Duodenal mucosa (tissue), 2 donors: ENCODE measurements around the gene RIN3.

Experiments used
- H3K27ac ChIP-seq: one replicate; pipeline ENCODE4 v1.7.0; 2013; ENCODE audit warnings: low read depth, low read length
- H3K27me3 ChIP-seq, 2 donors: one replicate each; pipeline ENCODE4 v1.7.0; 2013; ENCODE audit warnings: low read length in 2 of 2, control low read depth in 1 of 2; ENCODE audit not compliant: insufficient read depth in 2 of 2, control insufficient read depth in 1 of 2
- H3K36me3 ChIP-seq, 2 donors: one replicate each; pipeline ENCODE4 v1.7.0; 2013; ENCODE audit warnings: low read length in 2 of 2, control low read depth in 1 of 2; ENCODE audit not compliant: insufficient read depth in 2 of 2, control insufficient read depth in 1 of 2
- H3K4me1 ChIP-seq, 2 donors: one replicate each; pipeline ENCODE4 v1.7.0; 2013; ENCODE audit warnings: low read length in 2 of 2, control low read depth in 1 of 2; ENCODE audit not compliant: insufficient read depth in 2 of 2, control insufficient read depth in 1 of 2
- H3K4me3 ChIP-seq, 2 donors: one replicate each; pipeline ENCODE4 v1.7.0; 2013; ENCODE audit warnings: low read length in 2 of 2, low read depth in 1 of 2
- H3K9ac ChIP-seq, 2 donors: one replicate each; pipeline ENCODE4 v1.7.0; 2013; ENCODE audit warnings: low read length in 2 of 2, low read depth in 1 of 2
- H3K9me3 ChIP-seq, 2 donors: one replicate each; pipeline ENCODE4 v1.7.0; 2013; ENCODE audit warnings: low read length in 2 of 2, control low read depth in 1 of 2; ENCODE audit not compliant: control insufficient read depth in 1 of 2

RIN3 gene

DNA sequence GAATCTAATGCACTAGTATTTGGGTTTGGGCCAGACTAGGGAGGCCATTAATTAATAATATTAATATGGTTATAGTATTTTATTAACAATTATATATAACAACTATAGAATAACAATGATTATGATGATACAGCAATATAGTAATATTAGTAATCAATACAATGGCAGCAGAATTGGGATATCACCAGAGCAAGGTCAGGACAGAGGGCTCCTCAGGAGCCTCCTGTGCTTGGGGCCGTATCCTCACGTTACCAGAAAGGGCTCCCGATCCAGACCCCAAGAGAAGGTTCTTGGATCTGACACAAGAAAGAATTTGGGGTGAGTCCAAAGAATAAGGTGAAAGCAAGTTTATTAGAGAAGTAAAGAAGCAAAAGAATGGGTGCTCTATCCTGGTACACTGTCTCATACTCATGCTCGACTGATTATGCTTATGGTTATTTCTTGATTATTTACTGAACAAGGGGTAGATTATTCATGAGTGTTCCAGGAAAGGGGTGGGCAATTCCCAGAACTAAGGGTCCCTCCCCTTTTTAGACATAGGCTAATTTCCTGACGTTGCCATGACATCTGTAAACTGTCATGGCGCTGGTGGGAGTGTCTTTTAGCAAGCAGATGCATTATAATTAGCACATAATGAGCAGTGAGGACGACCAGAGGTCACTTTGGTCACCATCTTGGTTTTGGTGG is 61.6 kb downstream of the RIN3 start:
- Histone ChIP-seq H3K9me3 (no peaks in the 10 kb centered on the region), H3K27ac (no peak overlapping the region), H3K4me3 (no peak overlapping the region), H3K4me1 (peaks cover 12% of the 10 kb centered on the region in 2 donors), H3K36me3 (peaks cover 4 to 26% of the 10 kb centered on the region in 2 donors), H3K27me3 (no peaks in the 10 kb centered on the region), H3K9ac (no peak overlapping the region)

DNA sequence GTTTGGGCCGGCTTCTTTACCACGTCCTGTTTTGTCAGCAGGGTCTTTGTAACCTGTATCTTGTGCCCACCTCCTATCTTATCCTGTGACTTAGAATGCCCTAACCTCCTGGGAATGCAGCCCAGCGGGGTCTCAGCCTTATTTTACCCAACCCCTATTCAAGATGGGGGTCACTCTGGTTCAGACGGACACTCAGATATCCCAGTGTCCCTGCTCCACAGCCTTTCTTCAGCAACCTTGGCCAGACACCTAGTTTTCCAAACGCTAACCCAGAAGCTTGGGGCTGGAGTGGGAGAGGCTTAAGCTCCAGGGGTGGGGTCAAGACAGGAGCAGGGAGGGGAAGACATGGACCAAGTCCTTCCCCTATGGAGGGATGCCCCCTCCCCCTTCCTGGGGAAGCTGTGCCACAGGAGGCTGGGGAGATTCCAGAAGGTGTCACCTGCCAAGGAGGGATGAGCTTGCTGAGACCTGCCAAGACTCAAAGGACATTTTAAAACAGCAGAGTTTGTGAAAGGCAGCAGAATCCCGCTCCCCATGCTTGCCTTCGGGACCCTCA is 62.2 kb downstream of the RIN3 start:
- Histone ChIP-seq H3K9ac (no peak overlapping the region), H3K27ac (no peak overlapping the region), H3K27me3 (no peaks in the 10 kb centered on the region), H3K4me3 (no peak overlapping the region), H3K4me1 (peaks cover 6 to 8% of the 10 kb centered on the region in 2 donors), H3K9me3 (no peaks in the 10 kb centered on the region), H3K36me3 (peaks cover 4 to 32% of the 10 kb centered on the region in 2 donors)

DNA sequence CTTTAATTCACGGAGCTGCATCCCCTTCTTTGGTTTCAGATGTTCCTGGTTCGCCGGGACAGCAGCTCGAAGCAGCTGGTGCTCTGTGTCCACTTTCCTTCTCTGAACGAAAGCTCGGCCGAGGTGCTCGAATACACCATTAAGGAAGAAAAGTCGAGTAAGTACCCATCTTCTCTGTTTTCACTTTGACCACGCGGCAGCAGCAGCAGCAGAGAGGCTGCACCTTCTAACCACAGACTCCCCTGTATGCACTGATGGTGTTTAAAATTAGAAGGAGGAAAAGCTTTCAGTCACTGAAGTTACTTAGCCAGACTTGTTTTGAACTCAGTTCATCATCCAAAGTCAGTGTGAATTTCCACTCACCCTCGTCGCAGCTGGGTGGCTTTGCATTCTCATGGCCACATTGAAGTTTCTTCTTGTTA is 63.8 kb downstream of the RIN3 start:
- Histone ChIP-seq H3K9me3 (no peaks in the 10 kb centered on the region), H3K9ac (no peak overlapping the region), H3K4me1 (peaks cover 0 to under 1% of the 10 kb centered on the region in 2 donors), H3K27me3 (no peaks in the 10 kb centered on the region), H3K36me3 (peaks cover 4 to 32% of the 10 kb centered on the region in 2 donors), H3K27ac (no peak overlapping the region), H3K4me3 (no peak overlapping the region)

DNA sequence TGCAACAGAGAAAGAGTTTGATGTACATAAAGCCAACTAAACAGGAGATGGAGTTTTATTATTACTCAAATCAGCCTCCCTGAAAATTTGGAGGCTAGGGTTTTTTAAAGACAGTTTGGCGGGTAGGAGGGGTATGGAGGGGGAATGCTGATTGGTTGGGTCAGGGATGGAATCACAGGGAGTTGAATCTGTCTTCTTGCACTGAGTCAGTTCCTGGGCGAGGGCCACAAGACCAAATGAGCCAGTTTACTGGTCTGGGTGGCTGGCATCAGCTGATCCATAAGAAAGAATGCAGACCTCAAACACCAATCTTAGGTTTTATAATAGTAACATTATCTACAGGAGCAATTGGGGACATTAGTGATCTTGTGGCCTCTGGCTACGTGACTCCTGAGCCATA is 64.9 kb downstream of the RIN3 start:
- Histone ChIP-seq H3K4me1 (peaks cover 0 to 5% of the 10 kb centered on the region in 2 donors), H3K4me3 (no peak overlapping the region), H3K9me3 (no peaks in the 10 kb centered on the region), H3K27me3 (no peaks in the 10 kb centered on the region), H3K36me3 (peaks cover 4 to 32% of the 10 kb centered on the region in 2 donors), H3K9ac (no peak overlapping the region), H3K27ac (no peak overlapping the region)

DNA sequence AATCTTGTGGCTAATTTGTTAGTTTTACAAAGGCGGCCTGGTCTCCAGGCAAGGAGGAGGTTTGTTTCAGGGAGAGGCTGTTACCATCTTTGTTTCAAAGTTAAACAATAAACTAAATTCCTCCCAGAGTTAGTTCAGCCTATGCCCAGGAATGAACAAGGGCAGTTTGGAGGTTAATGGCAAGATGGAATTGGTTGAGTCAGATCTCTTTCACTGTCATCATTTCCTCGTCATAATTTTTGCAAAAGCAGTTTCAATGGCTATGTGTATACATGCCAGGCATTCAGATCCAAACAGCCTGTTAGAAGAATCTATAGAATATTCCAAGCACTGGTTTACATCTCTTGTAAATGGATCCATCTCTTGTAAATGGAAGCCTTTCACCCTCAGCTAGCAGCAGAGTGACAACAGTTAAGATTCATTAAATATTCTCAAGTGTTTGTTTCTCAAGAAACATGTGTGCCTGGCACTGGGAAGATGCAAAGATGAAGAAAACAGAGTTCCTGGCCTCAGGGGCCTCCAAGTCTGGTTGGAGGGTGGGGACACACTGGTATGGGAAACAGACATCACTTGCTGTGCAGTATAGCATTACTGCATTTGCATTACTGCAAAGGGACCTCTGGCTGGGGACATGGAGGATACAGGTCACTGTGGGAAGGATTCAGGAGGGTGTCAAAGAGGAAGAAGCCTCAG is 65.8 kb downstream of the RIN3 start:
- no peaks in the 10 kb centered on the region for H3K27me3 ChIP-seq
- H3K9me3 ChIP-seq, result no peaks in the 10 kb centered on the region
- H3K4me1 ChIP-seq, result peaks cover 0 to 9% of the 10 kb centered on the region in 2 donors
- no peak overlapping the region for H3K4me3 ChIP-seq
- H3K9ac ChIP-seq, result no peak overlapping the region
- H3K36me3 ChIP-seq, result peaks cover 4 to 32% of the 10 kb centered on the region in 2 donors
- H3K27ac ChIP-seq, result no peak overlapping the region

DNA sequence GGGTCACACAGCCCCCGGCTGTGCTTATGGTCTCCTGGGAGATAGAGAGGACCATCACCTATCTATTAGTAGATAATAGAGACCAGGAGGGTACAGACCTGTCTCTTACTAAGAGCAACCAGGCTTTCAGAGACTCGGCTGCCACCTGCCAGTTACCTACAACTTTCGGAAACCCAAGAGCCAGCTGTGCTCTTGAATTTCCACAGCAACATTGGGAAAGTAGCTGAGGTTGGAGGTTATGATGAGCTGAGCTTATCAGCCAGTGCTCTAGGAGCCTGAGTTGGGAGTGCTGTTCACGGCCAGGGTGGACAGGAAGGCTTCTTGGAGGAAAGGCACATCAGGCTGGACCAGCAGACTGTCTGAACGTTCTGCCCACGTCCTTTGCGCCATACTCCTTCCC is 67.6 kb downstream of the RIN3 start:
- H3K9me3 ChIP-seq, result no peaks in the 10 kb centered on the region
- no peak overlapping the region for H3K9ac ChIP-seq
- peaks cover 4 to 24% of the 10 kb centered on the region in 2 donors for H3K4me1 ChIP-seq
- H3K27me3 ChIP-seq, result no peaks in the 10 kb centered on the region
- peaks cover 4 to 30% of the 10 kb centered on the region in 2 donors for H3K36me3 ChIP-seq
- no peak overlapping the region for H3K27ac ChIP-seq
- H3K4me3 ChIP-seq, result no peak overlapping the region

DNA sequence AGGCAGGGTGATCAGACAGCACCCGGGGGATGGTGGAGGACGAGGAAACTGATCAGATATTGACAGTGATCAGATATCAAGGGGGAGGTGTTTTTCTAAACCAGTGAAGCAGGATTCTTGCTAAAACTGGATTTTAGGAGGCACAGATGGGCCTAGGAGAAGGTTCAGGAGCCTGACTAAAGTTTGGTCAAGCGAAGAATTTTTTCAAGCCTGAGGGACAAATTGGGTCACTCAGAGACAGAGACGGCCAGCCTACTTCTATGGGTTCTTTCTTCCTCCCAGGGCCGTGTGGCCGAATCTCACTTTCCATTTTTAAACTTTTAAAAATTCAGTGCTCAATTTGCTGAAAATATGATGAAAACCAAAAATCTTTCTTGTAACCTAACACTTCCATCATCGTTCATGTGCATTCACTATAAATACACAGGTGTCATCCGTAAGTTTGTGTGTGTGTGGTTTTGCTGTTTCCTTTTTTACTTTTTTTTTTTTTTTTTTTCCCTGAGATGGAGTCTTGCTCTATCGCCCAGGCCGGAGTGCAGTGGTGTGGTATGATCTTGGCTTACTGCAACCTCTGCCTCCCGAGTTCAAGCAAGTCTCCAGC is 68.5 kb downstream of the RIN3 start:
- Histone ChIP-seq H3K27ac (no peak overlapping the region), H3K36me3 (peaks cover 4 to 28% of the 10 kb centered on the region in 2 donors), H3K4me1 (peaks cover 4 to 24% of the 10 kb centered on the region in 2 donors), H3K9me3 (no peaks in the 10 kb centered on the region), H3K27me3 (no peaks in the 10 kb centered on the region), H3K9ac (no peak overlapping the region), H3K4me3 (no peak overlapping the region)

DNA sequence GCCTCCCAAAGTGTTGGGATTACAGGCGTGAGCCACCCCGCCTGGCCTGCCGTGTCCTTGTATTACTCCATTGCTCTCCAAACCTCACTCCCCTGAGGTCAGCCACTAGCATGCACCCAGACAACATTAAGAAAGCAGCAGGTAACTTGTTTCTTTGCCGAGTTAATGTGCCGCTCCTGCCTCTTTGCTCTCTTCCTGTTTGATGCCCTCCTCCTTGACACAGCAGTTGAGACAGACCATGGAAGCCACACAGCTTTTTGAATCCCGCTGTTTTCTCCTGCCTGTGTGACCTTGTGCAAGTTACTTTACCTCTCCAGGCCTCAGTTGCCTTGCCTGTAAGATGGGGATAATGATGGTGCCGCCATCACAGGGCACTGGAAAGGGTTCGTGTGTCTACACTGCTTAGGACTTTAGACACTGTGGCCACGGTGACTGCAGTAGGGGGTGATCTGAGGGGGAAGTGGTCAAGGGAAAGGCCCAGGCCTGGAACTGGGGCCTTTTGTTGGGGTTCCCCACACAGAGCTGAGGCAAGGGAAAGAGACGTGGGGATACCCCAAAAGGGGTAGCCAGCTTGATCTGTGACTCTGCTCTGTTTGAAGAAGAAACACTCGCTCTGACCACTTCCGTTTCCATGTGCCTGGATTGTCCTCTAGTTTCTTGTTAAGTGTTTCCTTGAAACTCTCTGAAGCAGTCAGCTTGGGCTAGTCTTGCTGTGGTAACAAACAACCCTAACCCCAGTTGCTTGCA is 69.3 kb downstream of the RIN3 start:
- Histone ChIP-seq H3K9ac (no peak overlapping the region), H3K27ac (no peak overlapping the region), H3K27me3 (no peaks in the 10 kb centered on the region), H3K36me3 (peaks cover 0 to 22% of the 10 kb centered on the region in 2 donors), H3K4me3 (no peak overlapping the region), H3K4me1 (peaks cover 8 to 29% of the 10 kb centered on the region in 2 donors), H3K9me3 (no peaks in the 10 kb centered on the region)

DNA sequence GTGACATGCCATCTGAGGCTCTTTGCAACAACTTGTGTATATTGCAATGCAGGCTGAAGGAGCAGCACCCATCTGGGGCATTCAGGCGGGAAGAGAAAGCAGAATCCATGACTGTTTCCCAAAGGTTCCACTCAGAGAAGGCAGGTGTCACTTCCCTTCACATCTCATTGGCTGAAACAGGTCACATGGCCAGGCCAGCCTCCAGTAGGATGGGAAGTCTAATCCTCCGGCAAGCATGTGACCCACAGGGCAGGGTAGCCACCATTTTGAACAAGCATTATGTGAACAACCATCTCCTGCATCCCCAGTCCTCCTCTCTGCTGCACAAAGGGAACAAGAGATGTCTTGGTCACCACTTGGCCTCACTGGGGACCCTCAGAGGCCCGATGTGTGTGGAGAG is 70.6 kb downstream of the RIN3 start:
- no peak overlapping the region for H3K27ac ChIP-seq
- no peak overlapping the region for H3K9ac ChIP-seq
- H3K4me3 ChIP-seq, result no peak overlapping the region
- H3K9me3 ChIP-seq, result no peaks in the 10 kb centered on the region
- H3K36me3 ChIP-seq, result peaks cover 3 to 13% of the 10 kb centered on the region in 2 donors
- H3K27me3 ChIP-seq, result no peaks in the 10 kb centered on the region
- peaks cover 11 to 29% of the 10 kb centered on the region in 2 donors for H3K4me1 ChIP-seq
